HepG2 (cell line): ENCODE measurements around the gene CRADD.

Experiments
- ARID3A ChIP-seq: IDR thresholded peaks from 2 replicates; pipeline ENCODE4 v1.6.1; 2012; ENCODE audit warnings: low read depth, low read length, improper control_type of control experiment
- CTCF ChIP-seq: sonication (generic); formaldehyde crosslinking; IDR thresholded peaks from 2 replicates; pipeline ENCODE4 v1.5.0; 2020; ENCODE audit warnings: mild to moderate bottlenecking, missing genetic modification reagents, moderate library complexity
- EP300 ChIP-seq, 3 experiments: sonication (generic) in 1 of 3; formaldehyde crosslinking in 1 of 3; IDR thresholded peaks; 2 replicates each; pipeline versions ENCODE4 v1.5.1 to v1.6.1; 2011 to 2020; ENCODE audit warnings: low read depth in 2 of 3, low read length in 2 of 3, borderline replicate concordance in 1 of 3, improper control_type of control experiment in 1 of 3, mild to moderate bottlenecking in 1 of 3, missing genetic modification reagents in 1 of 3, moderate library complexity in 1 of 3
- NR2C2 ChIP-seq: sonication (generic); formaldehyde crosslinking; IDR thresholded peaks from 2 replicates; pipeline ENCODE4 v1.4.0; 2020; ENCODE audit warnings: missing genetic modification reagents, mild to moderate bottlenecking, moderate library complexity, borderline replicate concordance
- POLR2AphosphoS5 ChIP-seq: IDR thresholded peaks from 2 replicates; pipeline ENCODE4 v1.6.1; 2012; ENCODE audit warnings: low read depth, low read length
- RAD21 ChIP-seq: fragments of 450-650 bp; formaldehyde crosslinking; IDR thresholded peaks from 2 replicates; pipeline ENCODE4 v1.5.0; 2020; ENCODE audit warnings: mild to moderate bottlenecking
- SP1 ChIP-seq, 2 experiments: fragments of 450-650 bp in 1 of 2; sonication (generic) in 1 of 2; formaldehyde crosslinking in 1 of 2; IDR thresholded peaks; 2 replicates each; pipeline versions ENCODE4 v1.4.0 to v1.6.1; 2016 to 2020; ENCODE audit warnings: missing genetic modification reagents in 1 of 2
- TAF1 ChIP-seq: sonication (generic); formaldehyde crosslinking; IDR thresholded peaks from 2 replicates; pipeline ENCODE4 v1.4.0; 2020; ENCODE audit warnings: missing genetic modification reagents
- USF2 ChIP-seq, 2 experiments: sonication (generic) in 1 of 2; formaldehyde crosslinking in 1 of 2; IDR thresholded peaks; 2 replicates each; pipeline versions ENCODE4 v1.5.1 to v1.6.1; 2011 to 2020; ENCODE audit warnings: borderline replicate concordance in 1 of 2, low read depth in 1 of 2, low read length in 1 of 2, mild to moderate bottlenecking in 1 of 2, missing genetic modification reagents in 1 of 2, moderate library complexity in 1 of 2
- ZNF121 ChIP-seq: sonication (generic); formaldehyde crosslinking; IDR thresholded peaks from 2 replicates; pipeline ENCODE4 v1.5.0; 2020; ENCODE audit warnings: mild to moderate bottlenecking, missing genetic modification reagents
- ZNF274 ChIP-seq: sonication (generic); formaldehyde crosslinking; IDR thresholded peaks from 2 replicates; pipeline ENCODE4 v1.5.1; 2020; ENCODE audit warnings: mild to moderate bottlenecking, missing genetic modification reagents
- ZNF557 ChIP-seq: sonication (generic); formaldehyde crosslinking; IDR thresholded peaks from 2 replicates; pipeline ENCODE4 v1.4.0; 2020; ENCODE audit warnings: missing genetic modification reagents

GRCh38 chr12:93795352-93795751 is 118.2 kb downstream of the CRADD start:
- TF ChIP-seq ARID3A (no peak), USF2 (IDR thresholded peaks at IDR 0.05; ENCODE audit: low read depth, low read length) (no peak), USF2 (CRISPR knock-in tag; IDR thresholded peaks at IDR 0.05; ENCODE audit: borderline replicate concordance) (no peak), NR2C2 (no peak), EP300 (IDR thresholded peaks at IDR 0.05; ENCODE audit: low read depth in 2 of 2, low read length in 2 of 2) (no peak), EP300 (CRISPR knock-in tag; IDR thresholded peaks at IDR 0.05; ENCODE audit: borderline replicate concordance) (no peak), RAD21 (CRISPR knock-in tag) (no peak), ZNF121 (CRISPR knock-in tag) (no peak), TAF1 (CRISPR knock-in tag) (no peak), ZNF557 (CRISPR knock-in tag) (no peak), ZNF274 (CRISPR knock-in tag) (no peak), SP1 (IDR thresholded peaks at IDR 0.05) (no peak), SP1 (CRISPR knock-in tag; IDR thresholded peaks at IDR 0.05) (no peak), CTCF (CRISPR knock-in tag) (no peak), POLR2AphosphoS5 (no peak)
